ENCODE measurements around the gene CPEB3. TPM values are rescaled to one million over a fixed set of nuclear protein-coding genes. Genes with fewer than 3 reads are reported as not detected.
"Not testable (repeated sequence)": the region's sequence is repeated elsewhere in the genome, so short reads cannot be mapped to it uniquely, and the experiment has no call there.

CPEB3 gene
- total RNA-seq, 1 donor from 2014 or later, result 8.8 TPM

DNA sequence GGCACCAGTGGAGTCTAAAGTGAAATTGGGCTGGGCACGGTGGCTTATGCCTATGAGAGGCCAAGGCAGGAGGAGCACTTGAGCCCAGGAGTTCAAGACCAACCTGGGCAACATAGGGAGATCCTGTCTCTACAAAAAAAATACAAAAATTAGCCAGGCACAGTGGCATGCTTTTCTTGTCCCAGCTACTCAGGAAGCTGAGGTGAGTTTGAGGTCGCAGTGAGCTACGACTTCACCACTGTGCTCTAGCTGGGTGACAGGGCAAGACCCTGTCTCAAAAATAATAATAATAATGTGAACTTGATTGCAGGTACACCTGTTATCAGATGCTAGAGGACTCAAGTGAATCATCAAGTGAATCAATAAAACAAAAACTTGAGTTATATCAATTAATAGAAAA, 259.3 kb downstream of the CPEB3 start:
- DNase-seq (ENCODE audit: extremely low spot score in 2 of 2), result no peak
- Histone ChIP-seq H3K4me1 (no peaks in the 10 kb centered on the region), H3K4me3 (no peak overlapping the region), H3K36me3 (peaks cover 0 to 45% of the 10 kb centered on the region in 2 donors), H3K9me3 (no peaks in the 10 kb centered on the region), H3K27ac (no peak overlapping the region), H3K27me3 (no peaks in the 10 kb centered on the region)
- TF ChIP-seq POLR2A (IDR thresholded peaks at IDR 0.05) (no peak), POLR2AphosphoS5 (IDR thresholded peaks at IDR 0.05; ENCODE audit: insufficient read depth in 1 of 2, low read depth in 1 of 2) (no peak)
- TF ChIP-seq, protein P1, sequence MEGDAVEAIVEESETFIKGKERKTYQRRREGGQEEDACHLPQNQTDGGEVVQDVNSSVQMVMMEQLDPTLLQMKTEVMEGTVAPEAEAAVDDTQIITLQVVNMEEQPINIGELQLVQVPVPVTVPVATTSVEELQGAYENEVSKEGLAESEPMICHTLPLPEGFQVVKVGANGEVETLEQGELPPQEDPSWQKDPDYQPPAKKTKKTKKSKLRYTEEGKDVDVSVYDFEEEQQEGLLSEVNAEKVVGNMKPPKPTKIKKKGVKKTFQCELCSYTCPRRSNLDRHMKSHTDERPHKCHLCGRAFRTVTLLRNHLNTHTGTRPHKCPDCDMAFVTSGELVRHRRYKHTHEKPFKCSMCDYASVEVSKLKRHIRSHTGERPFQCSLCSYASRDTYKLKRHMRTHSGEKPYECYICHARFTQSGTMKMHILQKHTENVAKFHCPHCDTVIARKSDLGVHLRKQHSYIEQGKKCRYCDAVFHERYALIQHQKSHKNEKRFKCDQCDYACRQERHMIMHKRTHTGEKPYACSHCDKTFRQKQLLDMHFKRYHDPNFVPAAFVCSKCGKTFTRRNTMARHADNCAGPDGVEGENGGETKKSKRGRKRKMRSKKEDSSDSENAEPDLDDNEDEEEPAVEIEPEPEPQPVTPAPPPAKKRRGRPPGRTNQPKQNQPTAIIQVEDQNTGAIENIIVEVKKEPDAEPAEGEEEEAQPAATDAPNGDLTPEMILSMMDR (IDR thresholded peaks at IDR 0.05), result no peak
- intact Hi-C loops (cut with DNase I), result no loop called here

DNA sequence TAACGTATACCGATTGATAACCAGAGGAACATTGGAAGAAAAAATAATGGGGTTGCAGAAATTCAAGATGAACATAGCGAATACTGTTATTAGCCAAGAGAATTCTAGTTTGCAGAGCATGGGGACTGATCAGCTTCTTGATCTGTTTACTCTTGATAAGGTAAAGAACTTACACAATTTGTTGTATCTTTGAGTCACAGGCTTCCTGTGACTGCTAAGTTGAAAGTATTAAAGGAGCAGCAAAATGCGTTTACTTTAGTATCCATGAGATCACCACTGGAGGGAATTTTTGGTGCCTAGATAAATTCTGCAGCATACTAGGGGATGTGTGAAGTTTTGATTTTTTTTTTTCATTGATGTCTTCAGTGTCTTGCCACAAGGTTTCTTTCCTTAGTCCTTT, 263.7 kb downstream of the CPEB3 start:
- TF ChIP-seq POLR2A (IDR thresholded peaks at IDR 0.05), result no peak
- TF ChIP-seq, protein P1 (IDR thresholded peaks at IDR 0.05), result no peak
- TF ChIP-seq POLR2AphosphoS5 (IDR thresholded peaks at IDR 0.05; ENCODE audit: insufficient read depth in 1 of 2, low read depth in 1 of 2), result no peak
- Histone ChIP-seq H3K4me1 (no peaks in the 10 kb centered on the region), H3K9me3 (no peaks in the 10 kb centered on the region), H3K27me3 (no peaks in the 10 kb centered on the region), H3K27ac (no peak overlapping the region), H3K36me3 (peaks cover 0 to 66% of the 10 kb centered on the region in 2 donors), H3K4me3 (no peak overlapping the region)
- no peak for DNase-seq (ENCODE audit: extremely low spot score in 2 of 2)
- intact Hi-C loops (cut with DNase I), result no loop called here

DNA sequence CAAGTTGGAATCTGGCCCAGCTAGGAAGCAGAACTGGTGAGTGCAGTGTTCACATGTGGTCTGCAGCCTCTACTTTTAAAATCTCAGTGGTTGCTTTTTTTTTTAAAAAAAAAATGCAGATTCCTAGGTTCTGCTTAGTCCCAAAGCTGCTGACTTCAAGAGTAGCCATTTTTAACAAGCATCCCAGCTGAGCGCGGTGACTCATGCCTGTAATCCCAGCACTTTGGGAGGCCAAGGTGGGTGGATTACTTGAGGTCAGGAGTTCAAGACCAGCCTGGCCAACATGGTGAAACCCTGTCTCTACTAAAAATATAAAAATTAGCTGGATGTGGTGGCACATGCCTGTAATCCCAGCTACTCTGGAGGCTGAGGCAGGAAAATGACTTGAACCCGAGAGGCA, 265.5 kb downstream of the CPEB3 start:
- H3K4me3 ChIP-seq; H3K27ac ChIP-seq; DNase-seq (ENCODE audit: extremely low spot score in 2 of 2); H3K27me3 ChIP-seq; H3K9me3 ChIP-seq; H3K4me1 ChIP-seq; intact Hi-C loops (cut with DNase I): not testable (repeated sequence)
- H3K36me3 ChIP-seq, result peaks cover 0 to 64% of the 10 kb centered on the region in 2 donors

DNA sequence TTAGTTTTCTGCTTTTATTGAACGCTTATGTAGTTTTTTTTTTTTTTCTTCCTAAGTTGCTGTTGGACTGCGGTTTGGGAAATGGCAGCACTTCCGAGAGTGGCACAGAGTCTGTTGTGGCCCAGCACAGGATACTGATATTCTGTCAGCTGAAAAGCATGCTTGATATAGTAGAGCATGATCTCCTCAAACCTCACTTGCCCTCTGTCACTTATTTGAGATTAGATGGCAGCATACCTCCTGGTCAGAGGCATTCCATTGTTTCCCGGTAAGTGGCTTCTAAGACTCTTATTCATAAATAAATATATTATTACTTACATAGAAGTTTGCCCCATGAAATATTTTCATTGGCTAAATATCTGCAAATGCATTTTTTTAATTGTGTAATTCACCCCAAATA, 266.2 kb downstream of the CPEB3 start:
- Histone ChIP-seq H3K36me3 (peaks cover 0 to 60% of the 10 kb centered on the region in 2 donors), H3K9me3 (no peaks in the 10 kb centered on the region)
- intact Hi-C loops (cut with DNase I), result no loop called here

DNA sequence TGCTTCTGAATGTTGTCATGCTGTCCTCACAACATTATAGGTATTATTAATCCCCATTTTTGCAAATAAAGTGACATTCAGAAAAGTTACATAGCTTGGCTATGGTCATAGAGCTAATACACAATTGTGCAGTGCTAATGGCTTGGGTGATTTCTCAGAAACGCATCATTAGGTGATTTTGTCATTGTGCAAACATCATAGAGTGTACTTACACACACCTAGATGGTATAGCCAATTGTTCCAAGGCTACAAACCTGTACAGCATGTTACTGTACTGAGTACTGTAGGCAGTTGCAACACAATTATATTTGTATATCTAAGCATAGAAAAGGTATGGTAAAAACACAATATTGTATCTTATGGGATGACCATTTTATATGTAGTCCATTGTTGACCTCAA, 276.3 kb downstream of the CPEB3 start:
- Histone ChIP-seq H3K4me3 (no peak overlapping the region), H3K27me3 (no peaks in the 10 kb centered on the region), H3K27ac (no peak overlapping the region), H3K36me3 (peaks cover 0 to 60% of the 10 kb centered on the region in 2 donors), H3K4me1 (no peaks in the 10 kb centered on the region), H3K9me3 (no peaks in the 10 kb centered on the region)
- intact Hi-C loops (cut with DNase I), result no loop called here
- TF ChIP-seq POLR2AphosphoS5 (IDR thresholded peaks at IDR 0.05; ENCODE audit: insufficient read depth in 1 of 2, low read depth in 1 of 2) (no peak), POLR2A (IDR thresholded peaks at IDR 0.05) (no peak)
- TF ChIP-seq, protein P1 (IDR thresholded peaks at IDR 0.05), result no peak
- DNase-seq (ENCODE audit: extremely low spot score in 2 of 2), result no peak

More for the DNA sequence above, 266.2 kb downstream of the CPEB3 start:
- TF ChIP-seq POLR2AphosphoS5 (IDR thresholded peaks at IDR 0.05; ENCODE audit: insufficient read depth in 1 of 2, low read depth in 1 of 2), result no peak
- TF ChIP-seq, protein P1 (IDR thresholded peaks at IDR 0.05), result no peak
- no peak for TF ChIP-seq POLR2A (IDR thresholded peaks at IDR 0.05)
- Histone ChIP-seq H3K27ac (no peak overlapping the region), H3K4me3 (no peak overlapping the region), H3K4me1 (no peaks in the 10 kb centered on the region), H3K27me3 (no peaks in the 10 kb centered on the region)
- DNase-seq (ENCODE audit: extremely low spot score in 2 of 2), result no peak

Data from vagina (tissue), 2 donors.